ENCODE results near the gene OR10X1.

DNA sequence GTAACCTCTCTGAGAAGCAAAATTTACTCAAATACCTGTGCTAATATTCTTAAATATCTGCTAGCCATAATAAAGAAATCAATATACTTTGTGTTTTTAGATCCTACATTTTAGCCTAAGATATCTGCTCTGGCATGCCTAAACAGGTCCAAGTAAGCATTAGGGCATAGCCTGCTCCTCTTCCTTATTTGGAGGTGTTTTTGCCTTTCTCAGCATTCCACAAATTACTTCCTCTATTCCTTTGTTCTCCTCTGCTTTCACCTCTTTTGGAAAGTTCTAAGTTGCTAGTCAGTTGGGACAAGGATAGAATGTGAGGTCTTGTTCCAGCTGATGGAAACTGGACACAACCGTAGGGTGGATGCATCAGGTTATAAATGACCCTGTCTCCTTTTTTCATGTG, 7.2 kb upstream of the OR10X1 start:
- TF ChIP-seq, protein P1, sequence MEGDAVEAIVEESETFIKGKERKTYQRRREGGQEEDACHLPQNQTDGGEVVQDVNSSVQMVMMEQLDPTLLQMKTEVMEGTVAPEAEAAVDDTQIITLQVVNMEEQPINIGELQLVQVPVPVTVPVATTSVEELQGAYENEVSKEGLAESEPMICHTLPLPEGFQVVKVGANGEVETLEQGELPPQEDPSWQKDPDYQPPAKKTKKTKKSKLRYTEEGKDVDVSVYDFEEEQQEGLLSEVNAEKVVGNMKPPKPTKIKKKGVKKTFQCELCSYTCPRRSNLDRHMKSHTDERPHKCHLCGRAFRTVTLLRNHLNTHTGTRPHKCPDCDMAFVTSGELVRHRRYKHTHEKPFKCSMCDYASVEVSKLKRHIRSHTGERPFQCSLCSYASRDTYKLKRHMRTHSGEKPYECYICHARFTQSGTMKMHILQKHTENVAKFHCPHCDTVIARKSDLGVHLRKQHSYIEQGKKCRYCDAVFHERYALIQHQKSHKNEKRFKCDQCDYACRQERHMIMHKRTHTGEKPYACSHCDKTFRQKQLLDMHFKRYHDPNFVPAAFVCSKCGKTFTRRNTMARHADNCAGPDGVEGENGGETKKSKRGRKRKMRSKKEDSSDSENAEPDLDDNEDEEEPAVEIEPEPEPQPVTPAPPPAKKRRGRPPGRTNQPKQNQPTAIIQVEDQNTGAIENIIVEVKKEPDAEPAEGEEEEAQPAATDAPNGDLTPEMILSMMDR (IDR thresholded peaks at IDR 0.05; ENCODE audit: borderline replicate concordance, extremely low read depth, low read length, poor library complexity, severe bottlenecking): no peak
- no peak for TF ChIP-seq EZH2 (IDR thresholded peaks at IDR 0.05; ENCODE audit: borderline replicate concordance, low read depth, low read length, severe bottlenecking)
